ENCODE data around the gene LRRIQ1. TPM values are rescaled to one million over a fixed set of nuclear protein-coding genes. Genes with fewer than 3 reads are reported as not detected.
"Not testable (repeated sequence)": the region's sequence is repeated elsewhere in the genome, so short reads cannot be mapped to it uniquely, and the experiment has no call there.

LRRIQ1 gene, protein sequence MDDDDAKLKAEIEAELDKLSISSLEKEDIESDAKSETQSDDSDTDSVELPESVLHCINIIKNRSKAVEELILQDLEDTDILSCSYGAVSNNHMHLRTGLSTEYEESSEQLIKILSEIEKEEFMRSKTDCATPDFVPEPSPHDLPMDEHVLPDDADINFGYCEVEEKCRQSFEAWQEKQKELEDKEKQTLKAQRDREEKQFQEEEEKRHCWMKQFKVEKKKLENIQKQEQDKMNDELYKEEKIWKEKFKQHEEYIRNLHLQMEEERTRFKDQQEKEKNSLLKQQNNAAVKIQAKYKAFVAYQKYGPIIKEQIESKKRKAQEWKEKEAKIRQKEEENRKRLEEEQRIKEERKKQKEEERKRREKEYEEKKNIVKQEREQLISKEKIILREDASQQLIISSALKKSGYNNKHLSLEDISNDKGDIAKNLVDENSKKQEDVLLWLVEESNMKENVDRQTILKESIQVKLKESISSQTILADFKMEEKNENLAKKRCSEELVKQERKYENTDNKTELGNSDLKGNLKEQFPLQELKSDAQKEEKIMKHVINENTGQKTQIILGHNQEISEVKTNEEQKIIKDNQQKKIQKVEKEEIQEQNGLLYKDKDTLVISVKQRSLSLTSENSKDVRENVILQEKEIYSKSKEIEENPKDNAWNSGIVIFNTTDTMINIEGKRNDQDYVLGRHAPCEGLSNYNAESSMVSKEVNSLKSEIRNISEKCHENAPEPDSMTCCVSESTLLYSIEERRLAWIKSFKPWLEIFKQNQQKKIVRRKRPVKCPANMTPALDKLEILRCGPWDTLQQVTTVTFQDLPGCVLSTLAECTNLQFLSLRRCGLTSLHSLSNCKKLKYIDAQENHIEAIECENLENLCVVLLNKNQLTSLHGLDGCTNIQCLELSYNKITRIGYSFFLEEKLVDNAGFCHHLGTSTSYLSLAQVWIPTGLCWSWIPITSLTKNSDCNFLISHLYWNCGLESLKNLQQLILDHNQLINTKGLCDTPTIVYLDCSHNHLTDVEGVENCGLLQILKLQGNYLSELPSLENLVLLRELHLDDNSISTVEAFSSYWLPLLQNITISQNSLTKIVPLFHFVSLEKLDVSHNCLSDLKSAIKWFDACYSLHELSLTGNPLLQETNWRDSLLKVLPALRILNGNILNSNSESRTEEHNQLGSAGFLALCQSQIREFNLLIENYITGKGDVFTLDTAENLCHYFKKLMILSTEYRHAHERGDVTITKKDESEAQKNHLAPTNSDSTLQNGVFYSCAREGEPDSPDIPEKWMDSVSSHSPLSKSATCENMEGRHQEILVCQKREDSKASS (N-terminal part only)
- total RNA-seq, result not detected in 2 replicates

GRCh38 chr12:85036234-85036707 lies at the start of gene LRRIQ1, which contains the start of gene TSPAN19:
LRRIQ1 (plus strand) TSS chr12:85036351; CDS start chr12:85038177, 1,826 bp downstream.
TSPAN19 (minus strand) TSS chr12:85036277; CDS start chr12:85029946, 6,331 bp downstream.
- intact Hi-C loops (cut with micrococcal nuclease), result no loop called here

GRCh38 chr12:84986586-84986985 lies 49.6 kb upstream of the LRRIQ1 start:
- intact Hi-C loops (cut with micrococcal nuclease), result no loop called here

DNA sequence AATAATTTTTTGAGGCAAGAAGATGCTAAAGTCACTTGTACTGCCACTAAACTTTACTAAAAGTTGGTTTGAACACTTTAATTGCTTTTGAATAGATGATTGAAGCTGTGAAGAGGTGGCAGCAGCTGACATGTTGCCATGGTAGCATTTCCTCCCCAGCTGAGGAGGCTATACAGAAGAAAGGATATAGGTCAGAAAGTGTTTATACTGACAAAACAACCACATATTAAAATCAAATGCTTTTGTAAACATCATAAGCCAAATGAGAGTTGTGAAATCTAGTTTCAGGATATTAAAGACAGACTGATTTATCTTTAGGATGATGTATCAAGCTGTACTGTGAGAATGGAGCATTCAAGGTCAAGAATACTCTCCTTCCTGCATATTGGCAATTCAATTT lies 41.7 kb upstream of the LRRIQ1 start:
- intact Hi-C loops (cut with micrococcal nuclease), result no loop called here

DNA sequence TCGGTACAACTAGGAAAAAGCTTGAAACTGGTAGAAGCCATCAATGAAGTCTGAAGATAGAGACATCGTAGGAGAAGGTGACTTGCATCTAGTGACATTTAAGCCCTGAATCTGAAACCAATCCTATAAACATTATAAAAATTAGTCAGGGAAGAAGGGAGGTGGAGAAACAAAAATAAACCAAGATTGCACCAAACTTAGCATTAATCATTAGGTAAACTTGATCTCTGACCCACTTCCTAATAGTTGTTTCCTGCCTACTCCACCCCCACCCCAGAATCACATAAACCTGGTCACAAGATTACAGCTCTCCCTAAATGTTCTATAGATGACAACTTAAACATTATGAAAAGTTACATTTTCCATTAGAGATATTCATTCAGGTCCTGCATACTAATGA lies 40.5 kb upstream of the LRRIQ1 start:
- intact Hi-C loops (cut with micrococcal nuclease), result no loop called here

DNA sequence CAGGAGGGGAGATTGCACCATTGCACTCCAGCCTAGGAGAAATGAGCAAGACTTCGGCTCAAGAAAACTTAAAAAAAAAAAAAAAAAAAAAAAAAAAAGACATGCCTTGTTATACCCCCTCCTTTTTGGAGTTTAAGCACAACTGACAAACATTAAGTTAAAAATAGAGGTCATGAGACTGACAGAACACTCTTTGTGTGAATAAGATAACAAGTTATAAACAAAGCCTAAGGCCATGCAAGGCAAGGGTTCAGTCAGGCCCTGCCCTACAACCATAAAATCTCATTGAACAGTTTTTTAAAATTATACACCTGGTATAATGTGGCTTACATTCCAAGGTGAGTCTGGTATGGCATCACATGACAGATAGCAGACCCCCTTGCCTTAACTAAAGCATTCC lies 39.4 kb upstream of the LRRIQ1 start:
- intact Hi-C loops (cut with micrococcal nuclease), result no loop called here

- intact Hi-C loops (cut with micrococcal nuclease), result no loop called here
These were observed 37.8 kb upstream of the LRRIQ1 start for GRCh38 chr12:84998341-84998740.

DNA sequence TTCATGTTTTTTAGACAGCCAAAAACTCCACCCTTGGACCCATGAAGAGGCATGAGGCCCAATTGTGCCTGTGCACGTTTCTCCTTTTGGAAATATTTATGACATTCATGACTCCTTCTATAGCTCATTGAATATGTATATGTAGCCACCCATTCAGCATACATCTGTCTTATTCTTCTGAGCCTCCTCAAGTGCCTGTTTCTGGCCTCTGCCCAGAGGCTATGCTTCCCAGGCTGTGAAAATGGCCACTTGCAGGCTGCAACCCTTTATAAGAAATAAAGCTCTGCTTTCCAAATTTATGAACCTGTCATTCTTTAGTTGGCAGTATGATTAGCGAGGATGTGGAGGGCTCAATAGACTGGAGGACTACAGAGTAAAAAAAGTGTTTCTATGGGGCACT lies 35.4 kb upstream of the LRRIQ1 start:
- intact Hi-C loops (cut with micrococcal nuclease), result no loop called here

DNA sequence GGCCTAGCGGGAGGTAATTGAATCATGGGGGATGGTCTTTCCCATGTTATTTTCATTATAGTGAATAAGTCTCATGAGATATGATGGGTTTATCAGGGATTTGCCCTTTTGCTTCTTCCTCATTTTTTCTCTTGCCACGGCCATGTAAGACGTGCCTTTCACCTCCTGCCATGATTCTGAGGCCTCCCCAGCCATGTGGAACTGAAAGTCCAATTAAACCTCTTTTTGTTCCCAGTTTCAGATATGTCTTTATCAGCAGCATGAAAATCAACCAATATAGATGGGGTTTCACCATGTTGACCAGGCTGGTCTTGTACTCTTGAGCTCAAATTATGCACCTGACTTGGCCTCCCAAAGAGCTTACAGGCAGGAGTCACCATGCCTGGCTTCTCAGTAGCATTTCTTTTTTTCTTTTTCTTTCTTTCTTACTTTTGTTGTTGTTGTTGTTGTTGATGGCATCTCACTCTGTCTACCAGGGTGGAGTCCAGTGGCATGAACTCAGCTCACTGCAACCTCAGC lies 33.3 kb upstream of the LRRIQ1 start:
- intact Hi-C loops (cut with micrococcal nuclease), result no loop called here

DNA sequence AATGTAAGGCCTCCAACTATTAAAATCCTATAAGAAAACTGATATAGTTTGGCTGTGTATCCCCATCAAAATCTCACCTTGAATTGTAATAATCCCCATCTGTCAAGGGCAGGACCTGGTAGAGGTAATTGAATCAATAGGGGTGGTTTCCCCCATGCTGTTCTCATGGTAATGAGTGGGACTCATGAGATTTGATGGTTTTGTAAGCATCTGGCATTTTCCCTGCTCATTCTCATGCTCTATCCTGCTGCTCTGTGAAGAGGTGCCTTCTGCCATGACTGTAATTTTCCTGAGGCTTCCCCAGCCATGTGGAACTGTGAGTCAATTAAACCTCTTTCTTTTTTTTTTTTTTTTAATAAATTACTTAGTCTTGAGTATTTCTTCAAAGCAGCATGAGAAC lies 31.9 kb upstream of the LRRIQ1 start:
- intact Hi-C loops (cut with micrococcal nuclease), result no loop called here

- intact Hi-C loops (cut with micrococcal nuclease), result not testable (repeated sequence)
These were observed 31.1 kb upstream of the LRRIQ1 start for GRCh38 chr12:85005047-85005446.

GRCh38 chr12:85005615-85006014 lies 30.5 kb upstream of the LRRIQ1 start:
- intact Hi-C loops (cut with micrococcal nuclease), result no loop called here

DNA sequence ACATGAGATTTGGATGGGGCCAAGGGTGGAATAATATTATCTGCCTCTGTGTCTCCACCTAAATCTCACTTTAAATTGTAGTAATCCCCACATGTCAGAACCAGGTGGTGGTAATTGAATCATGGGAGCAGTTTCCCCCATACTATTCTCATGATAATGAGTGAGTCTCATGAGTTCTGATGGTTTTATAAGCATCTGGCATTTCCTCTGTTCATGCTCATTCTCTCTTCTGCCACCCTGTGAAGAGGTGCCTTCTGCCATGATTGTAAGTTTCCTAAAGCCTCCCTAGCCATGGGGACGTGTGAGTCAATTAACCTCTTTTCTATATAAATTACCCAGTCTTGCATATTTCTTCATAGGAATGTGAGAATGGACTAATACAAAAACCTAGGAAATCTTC lies 29.9 kb upstream of the LRRIQ1 start:
- intact Hi-C loops (cut with micrococcal nuclease), result no loop called here

DNA sequence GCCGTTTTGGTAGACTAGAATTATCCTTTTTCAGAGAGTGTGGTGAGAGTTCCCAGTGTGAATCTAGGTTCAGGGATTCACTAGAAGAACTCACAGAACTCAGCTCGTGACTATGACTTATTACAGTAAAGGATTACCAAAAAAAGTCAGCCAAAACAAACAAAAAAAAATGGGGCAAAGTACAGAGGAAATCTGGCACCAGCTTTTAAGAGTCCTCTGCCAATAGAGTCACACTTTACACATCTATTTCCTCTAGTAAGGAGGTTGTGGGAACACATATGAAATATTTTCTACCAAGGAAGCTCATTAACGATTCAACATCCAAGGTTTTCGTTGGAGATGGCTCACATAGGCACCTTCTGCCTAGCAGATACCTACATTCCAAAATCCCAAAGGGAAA lies 28.3 kb upstream of the LRRIQ1 start:
- intact Hi-C loops (cut with micrococcal nuclease), result no loop called here

DNA sequence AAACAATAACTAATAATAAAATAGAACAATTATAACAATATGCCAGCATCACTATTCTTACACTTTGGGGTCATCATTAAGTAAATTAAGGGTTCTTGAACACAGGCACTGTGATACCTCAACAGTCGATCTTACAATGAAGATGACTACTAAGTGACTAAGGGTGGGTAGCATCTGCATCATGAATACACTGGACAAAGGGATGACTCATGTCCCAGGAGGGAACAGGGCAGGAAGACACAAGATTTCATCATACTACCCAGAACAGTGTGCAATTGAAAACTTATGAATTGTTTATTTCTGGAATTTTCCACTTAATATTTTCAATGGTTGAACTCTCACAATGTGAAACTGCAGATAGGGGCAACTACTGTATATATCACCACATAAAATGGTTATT lies 19.7 kb upstream of the LRRIQ1 start:
- intact Hi-C loops (cut with micrococcal nuclease), result no loop called here

- intact Hi-C loops (cut with micrococcal nuclease), result no loop called here
These were observed 19.0 kb upstream of the LRRIQ1 start for GRCh38 chr12:85017133-85017532.

DNA sequence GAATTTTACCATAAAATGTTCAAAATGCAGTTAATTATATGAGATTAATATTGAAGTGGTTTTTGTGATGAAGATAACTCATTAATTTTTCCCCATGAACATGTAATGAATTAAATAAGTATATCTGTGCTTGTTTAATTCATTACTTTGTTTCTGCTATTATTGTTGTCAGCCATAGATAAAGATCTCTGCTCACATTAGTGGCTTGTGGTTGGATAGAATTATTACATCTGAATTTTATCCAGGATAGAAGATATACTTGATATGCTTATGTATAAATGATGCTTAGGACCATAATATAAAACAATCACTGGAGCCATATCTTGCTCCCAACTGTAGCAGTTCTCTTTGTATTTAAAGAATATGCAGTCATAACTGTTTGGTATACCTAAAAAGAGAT lies 18.5 kb upstream of the LRRIQ1 start:
- intact Hi-C loops (cut with micrococcal nuclease), result no loop called here

DNA sequence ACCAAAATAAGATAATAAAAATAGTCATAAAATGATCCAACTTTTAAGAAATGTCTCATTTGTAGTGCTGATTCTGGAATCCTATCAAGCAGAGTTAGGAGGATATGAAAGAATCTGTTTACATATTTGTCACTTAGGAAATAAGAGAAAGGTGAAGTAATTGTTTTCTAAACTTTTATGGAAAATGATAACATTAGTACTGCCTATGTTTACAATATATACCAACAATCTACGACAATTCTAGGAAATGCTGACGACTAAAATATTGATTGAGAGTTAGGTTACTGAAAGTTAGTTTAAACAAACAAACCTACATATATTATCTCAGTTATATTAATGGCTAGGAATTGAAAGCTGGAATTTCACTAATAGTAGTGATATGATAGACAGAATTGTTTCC lies 18.1 kb upstream of the LRRIQ1 start:
- intact Hi-C loops (cut with micrococcal nuclease), result no loop called here

GRCh38 chr12:85029456-85029855 lies 6.7 kb upstream of the LRRIQ1 start:
- intact Hi-C loops (cut with micrococcal nuclease), result loop anchor here (1.0 kb wide), 1 partner anchor 155 kb away; no protein-coding TSS in a partner anchor

DNA sequence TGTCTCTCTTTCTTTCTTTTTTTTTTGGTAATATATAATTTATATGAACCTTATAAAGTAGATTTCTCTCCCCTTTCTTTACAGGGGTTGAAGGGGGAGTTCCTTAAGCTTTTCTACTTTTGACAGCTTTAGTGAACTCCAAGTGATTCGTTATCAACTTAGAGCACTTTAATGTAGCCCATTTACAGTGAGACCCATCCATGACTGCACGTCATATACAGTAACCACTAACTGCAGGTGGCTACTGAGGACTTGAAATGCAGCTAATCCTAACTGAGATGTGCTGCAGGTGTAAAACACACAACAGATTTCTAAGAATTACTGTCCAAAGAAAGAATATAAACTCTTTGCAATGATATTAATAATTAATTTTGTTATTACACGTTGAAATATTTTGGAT lies 582 bp downstream of the LRRIQ1 start:
- intact Hi-C loops (cut with micrococcal nuclease), result no loop called here

DNA sequence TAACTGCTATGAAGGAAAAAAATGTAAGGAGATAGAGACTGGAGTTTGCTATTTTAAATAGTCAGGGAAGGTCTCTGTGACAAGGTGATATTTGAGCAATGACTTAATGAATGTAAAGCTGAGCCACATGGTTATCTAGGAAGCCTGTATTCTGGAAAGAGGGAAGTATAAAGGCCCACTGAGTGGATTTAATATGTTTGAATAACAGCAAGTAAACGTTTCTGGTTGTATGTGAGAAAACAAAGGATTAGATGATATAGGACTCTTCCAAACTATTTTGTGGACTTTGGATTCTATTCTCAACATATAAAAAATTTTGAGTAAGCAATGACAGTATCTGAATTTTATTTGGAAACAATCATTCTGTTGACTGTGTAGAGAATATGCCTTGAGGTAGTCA lies 5.2 kb downstream of the LRRIQ1 start:
- intact Hi-C loops (cut with micrococcal nuclease), result no loop called here

DNA sequence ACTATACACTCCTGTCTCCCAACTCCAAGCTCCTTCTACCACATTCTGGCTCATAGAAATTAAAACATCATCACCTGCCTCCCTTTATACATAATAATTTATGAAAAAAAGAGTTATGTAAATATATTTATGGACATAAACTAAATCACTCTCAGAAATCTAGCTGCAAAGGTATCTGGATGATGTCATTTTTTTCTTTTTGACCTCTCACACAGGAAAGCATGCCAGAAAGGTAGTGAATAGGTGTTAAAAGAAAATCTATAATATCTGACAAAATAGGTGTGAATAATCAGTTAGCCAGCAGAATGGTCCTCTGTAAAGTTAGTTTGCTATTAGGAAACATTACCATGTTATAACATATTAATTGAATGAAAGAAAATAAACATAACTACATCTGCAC lies 7.7 kb downstream of the LRRIQ1 start:
- intact Hi-C loops (cut with micrococcal nuclease), result no loop called here

Measured in T-helper 1 cell treated with Interleukin-12 subunit alpha and Interleukin-12 subunit beta and Interleukin-4 antibody, amounts not matched to agents 30 ng/mL and 1 ng/mL, for 36 hours (primary cell).